Measurements from ENCODE around the gene PRSS2. TPM values are rescaled to one million over a fixed set of nuclear protein-coding genes. Genes with fewer than 3 reads are reported as not detected.

The PRSS2 gene
- total RNA-seq, 1 experiment from 2014 or later, result not detected

DNA sequence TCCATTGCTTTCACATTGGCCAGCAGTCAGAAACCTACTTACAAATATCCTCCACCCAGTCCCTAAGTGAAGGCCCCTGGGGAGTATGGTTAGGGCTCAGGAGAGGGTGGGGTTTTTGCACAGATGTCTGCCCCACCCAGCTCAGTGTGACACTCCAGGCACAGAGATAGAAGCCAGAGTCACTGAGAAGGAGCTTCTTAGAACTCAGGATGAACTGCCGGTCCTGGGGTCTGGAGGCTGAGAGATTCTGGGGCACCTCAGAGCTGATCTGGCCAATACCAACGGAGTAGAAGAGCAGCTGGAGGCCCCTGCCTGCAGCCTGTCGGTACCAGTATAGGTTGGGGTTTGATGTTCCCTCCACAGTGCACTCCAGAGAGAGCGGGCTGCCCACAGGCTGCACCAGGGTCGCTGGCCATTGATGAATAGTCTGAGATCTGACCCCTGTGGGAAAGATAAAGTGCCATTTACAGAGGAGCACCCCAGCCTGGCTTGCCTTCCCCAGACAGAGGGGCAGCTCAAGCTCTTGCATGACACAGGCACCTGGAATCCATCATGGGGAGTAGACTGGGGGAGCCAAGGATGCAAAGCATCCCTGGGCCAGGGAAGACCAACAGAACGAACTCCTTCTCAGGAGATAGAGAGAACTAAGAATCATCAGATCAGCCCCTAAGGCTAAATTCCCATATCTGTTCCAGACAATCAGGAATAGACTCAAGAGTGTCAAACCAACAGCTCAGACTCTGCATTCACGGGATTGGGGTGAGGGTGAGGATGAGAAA, 41.9 kb downstream of the PRSS2 start:
- Mint-ChIP-seq H3K27ac (ENCODE audit: low read depth, unreplicated experiment) (no peak overlapping the region), H3K4me3 (ENCODE audit: unreplicated experiment) (no peak overlapping the region), H3K4me1 (ENCODE audit: insufficient read depth, unreplicated experiment) (no peaks in the 10 kb centered on the region), H3K9me3 (ENCODE audit: unreplicated experiment) (no peaks in the 10 kb centered on the region), H3K36me3 (ENCODE audit: insufficient read depth, unreplicated experiment) (no peaks in the 10 kb centered on the region), H3K27me3 (ENCODE audit: insufficient read depth, unreplicated experiment) (peaks cover 79% of the 10 kb centered on the region)
- POLR2A ChIA-PET, result no interaction called here
- TF ChIP-seq, protein P1, sequence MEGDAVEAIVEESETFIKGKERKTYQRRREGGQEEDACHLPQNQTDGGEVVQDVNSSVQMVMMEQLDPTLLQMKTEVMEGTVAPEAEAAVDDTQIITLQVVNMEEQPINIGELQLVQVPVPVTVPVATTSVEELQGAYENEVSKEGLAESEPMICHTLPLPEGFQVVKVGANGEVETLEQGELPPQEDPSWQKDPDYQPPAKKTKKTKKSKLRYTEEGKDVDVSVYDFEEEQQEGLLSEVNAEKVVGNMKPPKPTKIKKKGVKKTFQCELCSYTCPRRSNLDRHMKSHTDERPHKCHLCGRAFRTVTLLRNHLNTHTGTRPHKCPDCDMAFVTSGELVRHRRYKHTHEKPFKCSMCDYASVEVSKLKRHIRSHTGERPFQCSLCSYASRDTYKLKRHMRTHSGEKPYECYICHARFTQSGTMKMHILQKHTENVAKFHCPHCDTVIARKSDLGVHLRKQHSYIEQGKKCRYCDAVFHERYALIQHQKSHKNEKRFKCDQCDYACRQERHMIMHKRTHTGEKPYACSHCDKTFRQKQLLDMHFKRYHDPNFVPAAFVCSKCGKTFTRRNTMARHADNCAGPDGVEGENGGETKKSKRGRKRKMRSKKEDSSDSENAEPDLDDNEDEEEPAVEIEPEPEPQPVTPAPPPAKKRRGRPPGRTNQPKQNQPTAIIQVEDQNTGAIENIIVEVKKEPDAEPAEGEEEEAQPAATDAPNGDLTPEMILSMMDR (IDR thresholded peaks at IDR 0.05; ENCODE audit: unreplicated experiment), result no peak
- CTCF ChIA-PET, result interaction anchor here (0.5 to 7.1 kb wide), 25 partner anchors 10 to 591 kb away, joined by 3 to 61 read pairs (median 5); no protein-coding TSS in a partner anchor
- BruUV-seq (replicated peaks), result no TSS peak
- DNase-seq (ENCODE audit: unreplicated experiment), result no peak
- intact Hi-C loops (cut with micrococcal nuclease), result no loop called here

DNA sequence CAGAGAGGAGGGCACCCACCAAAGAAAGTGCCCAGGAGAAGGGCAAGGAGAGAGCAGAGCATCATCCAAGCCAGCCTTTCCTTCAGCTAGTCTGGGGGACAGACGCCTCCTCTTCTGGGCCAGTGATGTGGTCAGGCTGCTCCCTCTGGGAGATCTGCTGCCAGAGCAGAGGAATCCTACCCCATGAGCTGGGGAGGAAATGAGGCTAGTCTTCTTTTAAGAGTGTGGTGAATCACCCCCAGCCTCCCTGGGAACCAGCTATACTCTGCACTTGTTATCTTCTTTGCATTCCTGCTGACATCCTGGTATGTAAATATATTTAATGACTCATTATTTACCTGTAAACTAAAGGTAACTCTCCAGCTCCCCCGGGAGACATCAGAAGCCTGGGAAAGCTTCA, 42.5 kb downstream of the PRSS2 start:
- Mint-ChIP-seq H3K4me3 (ENCODE audit: unreplicated experiment) (no peak overlapping the region), H3K27ac (ENCODE audit: low read depth, unreplicated experiment) (no peak overlapping the region), H3K36me3 (ENCODE audit: insufficient read depth, unreplicated experiment) (no peaks in the 10 kb centered on the region), H3K9me3 (ENCODE audit: unreplicated experiment) (no peaks in the 10 kb centered on the region), H3K4me1 (ENCODE audit: insufficient read depth, unreplicated experiment) (no peaks in the 10 kb centered on the region), H3K27me3 (ENCODE audit: insufficient read depth, unreplicated experiment) (peaks cover 79% of the 10 kb centered on the region)
- TF ChIP-seq, protein P1 (IDR thresholded peaks at IDR 0.05; ENCODE audit: unreplicated experiment), result no peak
- intact Hi-C loops (cut with micrococcal nuclease), result no loop called here
- ChIA-PET POLR2A (interaction anchor here (0.7 kb wide), 1 partner anchor 483 kb away, joined by 3 read pairs; no protein-coding TSS in a partner anchor), CTCF (interaction anchor here (0.6 to 7.1 kb wide), 17 partner anchors 11 to 347 kb away, joined by 3 to 61 read pairs (median 7); no protein-coding TSS in a partner anchor)
- no TSS peak for BruUV-seq (replicated peaks)
- DNase-seq (ENCODE audit: unreplicated experiment), result no peak

DNA sequence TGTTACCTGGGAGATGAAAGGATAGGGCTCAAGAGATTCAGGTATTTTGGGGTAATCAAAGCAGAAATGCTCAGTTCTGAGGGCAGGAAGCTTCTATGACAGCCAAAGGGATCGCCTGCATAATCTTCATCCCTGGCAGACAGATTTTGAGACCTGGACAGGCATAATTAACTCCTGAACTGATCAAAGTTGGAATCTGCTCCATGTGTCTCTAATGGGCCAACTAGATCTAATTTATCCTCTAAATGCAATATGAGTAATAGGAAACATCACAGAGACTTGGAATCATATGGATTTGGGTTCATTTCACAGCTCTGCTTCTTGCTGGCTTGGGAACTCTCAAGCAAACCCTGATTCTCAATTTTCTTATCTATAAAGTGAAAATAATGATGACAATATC, 42.9 kb downstream of the PRSS2 start:
- Mint-ChIP-seq H3K27me3 (ENCODE audit: insufficient read depth, unreplicated experiment) (peaks cover 79% of the 10 kb centered on the region), H3K36me3 (ENCODE audit: insufficient read depth, unreplicated experiment) (no peaks in the 10 kb centered on the region), H3K9me3 (ENCODE audit: unreplicated experiment) (no peaks in the 10 kb centered on the region), H3K4me3 (ENCODE audit: unreplicated experiment) (no peak overlapping the region), H3K27ac (ENCODE audit: low read depth, unreplicated experiment) (no peak overlapping the region), H3K4me1 (ENCODE audit: insufficient read depth, unreplicated experiment) (no peaks in the 10 kb centered on the region)
- intact Hi-C loops (cut with micrococcal nuclease), result no loop called here
- no peak for DNase-seq (ENCODE audit: unreplicated experiment)
- ChIA-PET POLR2A (interaction anchor here (0.7 kb wide), 1 partner anchor 482 kb away, joined by 3 read pairs; no protein-coding TSS in a partner anchor), CTCF (interaction anchor here (0.6 to 7.1 kb wide), 14 partner anchors 11 to 361 kb away, joined by 3 to 61 read pairs (median 4); no protein-coding TSS in a partner anchor)
- TF ChIP-seq, protein P1 (IDR thresholded peaks at IDR 0.05; ENCODE audit: unreplicated experiment), result no peak
- BruUV-seq (replicated peaks), result no TSS peak

GRCh38 chr7:142814451-142814850, 43.7 kb downstream of the PRSS2 start:
- Mint-ChIP-seq H3K36me3 (ENCODE audit: insufficient read depth, unreplicated experiment) (no peaks in the 10 kb centered on the region), H3K4me3 (ENCODE audit: unreplicated experiment) (no peak overlapping the region), H3K27ac (ENCODE audit: low read depth, unreplicated experiment) (no peak overlapping the region), H3K4me1 (ENCODE audit: insufficient read depth, unreplicated experiment) (no peaks in the 10 kb centered on the region), H3K27me3 (ENCODE audit: insufficient read depth, unreplicated experiment) (peaks cover 83% of the 10 kb centered on the region), H3K9me3 (ENCODE audit: unreplicated experiment) (no peaks in the 10 kb centered on the region)
- intact Hi-C loops (cut with micrococcal nuclease), result no loop called here
- CTCF ChIA-PET, result interaction anchor here (0.6 to 7.1 kb wide), 10 partner anchors 15 to 331 kb away, joined by 3 to 61 read pairs (median 4); no protein-coding TSS in a partner anchor
- no peak for DNase-seq (ENCODE audit: unreplicated experiment)
- TF ChIP-seq, protein P1 (IDR thresholded peaks at IDR 0.05; ENCODE audit: unreplicated experiment), result no peak
- POLR2A ChIA-PET, result no interaction called here
- BruUV-seq (replicated peaks), result no TSS peak

Measured in MCF 10A (cell line).